HEK293 (cell line): Measurements from ENCODE around the gene CDK11B.

Experiments used
- BCL11B ChIP-seq: fragments of 450-650 bp; formaldehyde crosslinking; IDR thresholded peaks from 2 replicates; pipeline ENCODE4 v1.5.1; 2016; ENCODE audit warnings: low read depth, missing biosample characterization, missing genetic modification characterization
- FEZF1 ChIP-seq: fragments of 450-650 bp; formaldehyde crosslinking; IDR thresholded peaks from 2 replicates; pipeline ENCODE4 v1.5.1; 2016; ENCODE audit warnings: missing biosample characterization, missing genetic modification characterization
- GLIS2 ChIP-seq: fragments of 450-650 bp; formaldehyde crosslinking; IDR thresholded peaks from 2 replicates; pipeline ENCODE4 v1.5.1; 2016; ENCODE audit warnings: missing biosample characterization, missing genetic modification characterization
- IKZF3 ChIP-seq: fragments of 450-650 bp; IDR thresholded peaks from 2 replicates; pipeline ENCODE4 v1.5.0; 2018; ENCODE audit warnings: missing biosample characterization, mild to moderate bottlenecking, missing genetic modification characterization, moderate library complexity
- REPIN1 ChIP-seq: fragments of 450-650 bp; formaldehyde crosslinking; IDR thresholded peaks from 2 replicates; pipeline ENCODE4 v1.5.1; 2017; ENCODE audit warnings: missing biosample characterization, missing genetic modification characterization, low read depth
- TCF7L2 ChIP-seq: IDR thresholded peaks from 2 replicates; pipeline ENCODE4 v1.6.1; 2011; ENCODE audit warnings: low read depth, mild to moderate bottlenecking, inconsistent platforms, low read length, moderate library complexity, borderline replicate concordance
- WT1 ChIP-seq: fragments of 450-650 bp; formaldehyde crosslinking; IDR thresholded peaks from 2 replicates; pipeline ENCODE4 v1.5.1; 2016; ENCODE audit warnings: missing biosample characterization, missing genetic modification characterization
- ZBTB1 ChIP-seq: fragments of 450-650 bp; formaldehyde crosslinking; IDR thresholded peaks from 2 replicates; pipeline ENCODE4 v1.5.1; 2016; ENCODE audit warnings: missing biosample characterization, missing genetic modification characterization
- ZBTB21 ChIP-seq: fragments of 450-650 bp; formaldehyde crosslinking; IDR thresholded peaks from 2 replicates; pipeline ENCODE4 v1.5.1; 2017; ENCODE audit warnings: missing biosample characterization, missing genetic modification characterization
- ZFP3 ChIP-seq: fragments of 450-650 bp; formaldehyde crosslinking; IDR thresholded peaks from 2 replicates; pipeline ENCODE4 v1.5.1; 2016; ENCODE audit warnings: low read depth, missing biosample characterization, missing genetic modification characterization
- ZNF10 ChIP-seq: fragments of 450-650 bp; formaldehyde crosslinking; IDR thresholded peaks from 2 replicates; pipeline ENCODE4 v1.5.1; 2017; ENCODE audit warnings: missing biosample characterization, missing genetic modification characterization
- ZNF146 ChIP-seq: fragments of 450-650 bp; formaldehyde crosslinking; IDR thresholded peaks from 2 replicates; pipeline ENCODE4 v1.5.1; 2016; ENCODE audit warnings: missing biosample characterization, missing genetic modification characterization
- ZNF2 ChIP-seq: fragments of 450-650 bp; formaldehyde crosslinking; IDR thresholded peaks from 2 replicates; pipeline ENCODE4 v1.5.1; 2016; ENCODE audit warnings: missing biosample characterization, missing genetic modification characterization
- ZNF223 ChIP-seq: fragments of 450-650 bp; formaldehyde crosslinking; IDR thresholded peaks from 2 replicates; pipeline ENCODE4 v1.5.1; 2016; ENCODE audit warnings: missing biosample characterization, missing genetic modification characterization
- ZNF311 ChIP-seq: fragments of 450-650 bp; formaldehyde crosslinking; IDR thresholded peaks from 2 replicates; pipeline ENCODE4 v1.5.1; 2017; ENCODE audit warnings: missing biosample characterization, missing genetic modification characterization, borderline replicate concordance
- ZNF37A ChIP-seq: fragments of 450-650 bp; IDR thresholded peaks from 2 replicates; pipeline ENCODE4 v1.5.1; 2018; ENCODE audit warnings: missing biosample characterization, missing genetic modification characterization
- ZNF514 ChIP-seq: fragments of 450-650 bp; formaldehyde crosslinking; IDR thresholded peaks from 2 replicates; pipeline ENCODE4 v1.5.1; 2016; ENCODE audit warnings: missing biosample characterization, missing genetic modification characterization
- ZNF529 ChIP-seq: fragments of 450-650 bp; formaldehyde crosslinking; IDR thresholded peaks from 2 replicates; pipeline ENCODE4 v1.5.1; 2017; ENCODE audit warnings: missing genetic modification characterization, missing biosample characterization; ENCODE audit not compliant: insufficient replicate concordance
- ZNF561 ChIP-seq: fragments of 450-650 bp; IDR thresholded peaks from 2 replicates; pipeline ENCODE4 v1.5.1; 2018; ENCODE audit warnings: missing biosample characterization, missing genetic modification characterization, borderline replicate concordance
- ZNF610 ChIP-seq: fragments of 450-650 bp; formaldehyde crosslinking; IDR thresholded peaks from 2 replicates; pipeline ENCODE4 v1.5.1; 2016; ENCODE audit warnings: missing biosample characterization, missing genetic modification characterization, borderline replicate concordance
- ZNF791 ChIP-seq: fragments of 450-650 bp; formaldehyde crosslinking; IDR thresholded peaks from 2 replicates; pipeline ENCODE4 v1.5.1; 2016; ENCODE audit warnings: missing biosample characterization, missing genetic modification characterization
- TF ChIP-seq, protein P1 (sequence below): fragments of 450-650 bp; formaldehyde crosslinking; IDR thresholded peaks from 2 replicates; pipeline ENCODE4 v1.5.1; 2016; ENCODE audit warnings: missing biosample characterization, missing genetic modification characterization, borderline replicate concordance
- TF ChIP-seq, protein P2 (sequence below): fragments of 450-650 bp; formaldehyde crosslinking; IDR thresholded peaks from 2 replicates; pipeline ENCODE4 v1.5.1; 2017; ENCODE audit warnings: missing biosample characterization, missing genetic modification characterization
- TF ChIP-seq, protein P3 (sequence below): fragments of 450-650 bp; formaldehyde crosslinking; IDR thresholded peaks from 2 replicates; pipeline ENCODE4 v1.5.1; 2016; ENCODE audit warnings: missing biosample characterization, missing genetic modification characterization
- TF ChIP-seq, protein P4 (sequence below): fragments of 450-650 bp; formaldehyde crosslinking; IDR thresholded peaks from 2 replicates; pipeline ENCODE4 v1.5.1; 2016; ENCODE audit warnings: missing biosample characterization, missing genetic modification characterization

Gene CDK11B

DNA sequence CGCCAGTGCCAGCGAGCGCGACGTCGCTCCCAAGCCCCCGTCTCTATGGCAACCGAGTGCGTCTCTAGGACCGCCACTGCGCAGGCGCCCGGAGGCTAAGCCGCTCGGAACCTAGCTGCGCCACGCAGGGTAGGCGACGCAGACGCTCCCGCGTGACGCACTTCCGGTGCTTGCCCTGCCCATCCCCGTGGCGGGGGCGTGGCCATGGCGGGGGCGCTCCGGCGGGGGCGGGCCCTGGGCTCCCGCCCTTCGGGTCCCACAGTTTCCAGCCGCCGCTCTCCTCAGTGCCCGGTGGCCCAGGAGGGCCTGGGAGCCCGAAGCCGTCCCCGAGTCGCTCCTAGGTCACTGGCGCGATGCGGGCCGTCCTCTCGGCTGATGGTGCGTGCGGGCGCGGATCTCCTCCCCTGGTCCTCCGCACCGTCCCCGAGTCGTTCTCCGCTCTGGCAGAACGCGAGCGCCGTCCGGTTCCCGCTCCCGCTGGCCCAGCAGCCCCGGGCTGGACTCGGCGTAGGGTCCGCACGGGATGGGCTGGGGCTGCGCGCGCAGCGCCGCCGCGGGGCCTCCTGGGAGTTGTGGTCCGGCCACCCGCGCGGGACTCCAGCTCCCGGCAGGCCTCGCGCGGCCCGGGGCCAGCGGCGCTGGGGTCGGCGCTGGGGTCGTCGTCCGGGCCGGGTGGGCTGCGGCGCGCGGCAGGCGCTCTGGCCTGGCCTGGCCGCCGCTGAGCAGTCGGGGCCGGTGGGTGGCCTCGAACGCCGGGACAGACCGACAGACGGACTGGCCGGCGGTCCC is 43.4 kb downstream of the CDK11B start, which contains the start of gene MIB2 (continued):
- TF ChIP-seq, protein P1, sequence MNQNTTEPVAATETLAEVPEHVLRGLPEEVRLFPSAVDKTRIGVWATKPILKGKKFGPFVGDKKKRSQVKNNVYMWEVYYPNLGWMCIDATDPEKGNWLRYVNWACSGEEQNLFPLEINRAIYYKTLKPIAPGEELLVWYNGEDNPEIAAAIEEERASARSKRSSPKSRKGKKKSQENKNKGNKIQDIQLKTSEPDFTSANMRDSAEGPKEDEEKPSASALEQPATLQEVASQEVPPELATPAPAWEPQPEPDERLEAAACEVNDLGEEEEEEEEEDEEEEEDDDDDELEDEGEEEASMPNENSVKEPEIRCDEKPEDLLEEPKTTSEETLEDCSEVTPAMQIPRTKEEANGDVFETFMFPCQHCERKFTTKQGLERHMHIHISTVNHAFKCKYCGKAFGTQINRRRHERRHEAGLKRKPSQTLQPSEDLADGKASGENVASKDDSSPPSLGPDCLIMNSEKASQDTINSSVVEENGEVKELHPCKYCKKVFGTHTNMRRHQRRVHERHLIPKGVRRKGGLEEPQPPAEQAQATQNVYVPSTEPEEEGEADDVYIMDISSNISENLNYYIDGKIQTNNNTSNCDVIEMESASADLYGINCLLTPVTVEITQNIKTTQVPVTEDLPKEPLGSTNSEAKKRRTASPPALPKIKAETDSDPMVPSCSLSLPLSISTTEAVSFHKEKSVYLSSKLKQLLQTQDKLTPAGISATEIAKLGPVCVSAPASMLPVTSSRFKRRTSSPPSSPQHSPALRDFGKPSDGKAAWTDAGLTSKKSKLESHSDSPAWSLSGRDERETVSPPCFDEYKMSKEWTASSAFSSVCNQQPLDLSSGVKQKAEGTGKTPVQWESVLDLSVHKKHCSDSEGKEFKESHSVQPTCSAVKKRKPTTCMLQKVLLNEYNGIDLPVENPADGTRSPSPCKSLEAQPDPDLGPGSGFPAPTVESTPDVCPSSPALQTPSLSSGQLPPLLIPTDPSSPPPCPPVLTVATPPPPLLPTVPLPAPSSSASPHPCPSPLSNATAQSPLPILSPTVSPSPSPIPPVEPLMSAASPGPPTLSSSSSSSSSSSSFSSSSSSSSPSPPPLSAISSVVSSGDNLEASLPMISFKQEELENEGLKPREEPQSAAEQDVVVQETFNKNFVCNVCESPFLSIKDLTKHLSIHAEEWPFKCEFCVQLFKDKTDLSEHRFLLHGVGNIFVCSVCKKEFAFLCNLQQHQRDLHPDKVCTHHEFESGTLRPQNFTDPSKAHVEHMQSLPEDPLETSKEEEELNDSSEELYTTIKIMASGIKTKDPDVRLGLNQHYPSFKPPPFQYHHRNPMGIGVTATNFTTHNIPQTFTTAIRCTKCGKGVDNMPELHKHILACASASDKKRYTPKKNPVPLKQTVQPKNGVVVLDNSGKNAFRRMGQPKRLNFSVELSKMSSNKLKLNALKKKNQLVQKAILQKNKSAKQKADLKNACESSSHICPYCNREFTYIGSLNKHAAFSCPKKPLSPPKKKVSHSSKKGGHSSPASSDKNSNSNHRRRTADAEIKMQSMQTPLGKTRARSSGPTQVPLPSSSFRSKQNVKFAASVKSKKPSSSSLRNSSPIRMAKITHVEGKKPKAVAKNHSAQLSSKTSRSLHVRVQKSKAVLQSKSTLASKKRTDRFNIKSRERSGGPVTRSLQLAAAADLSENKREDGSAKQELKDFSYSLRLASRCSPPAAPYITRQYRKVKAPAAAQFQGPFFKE (tag by site-specific recombination): no peak
- peak; percentile 49 for TF ChIP-seq ZNF561 (tag by site-specific recombination)
- no peak for TF ChIP-seq ZNF791 (tag by site-specific recombination)
- TF ChIP-seq GLIS2 (tag by site-specific recombination): peak; percentile 86
- no peak for TF ChIP-seq ZFP3 (tag by site-specific recombination)
- peak; percentile 97 for TF ChIP-seq ZBTB21 (tag by site-specific recombination)
- no peak; the same call in 1 of the 2 replicates for TF ChIP-seq ZNF146 (tag by site-specific recombination)
- no peak for TF ChIP-seq ZNF514 (tag by site-specific recombination)
- peak; percentile 52; the same call in 1 of the 2 replicates for TF ChIP-seq ZNF2 (tag by site-specific recombination)
- no peak for TF ChIP-seq FEZF1 (tag by site-specific recombination)
- TF ChIP-seq TCF7L2: no peak
- TF ChIP-seq REPIN1 (tag by site-specific recombination): peak; percentile 84; the same call in 1 of the 2 replicates
- no peak for TF ChIP-seq ZNF529
- no peak for TF ChIP-seq ZNF37A (tag by site-specific recombination)
- TF ChIP-seq, protein P2, sequence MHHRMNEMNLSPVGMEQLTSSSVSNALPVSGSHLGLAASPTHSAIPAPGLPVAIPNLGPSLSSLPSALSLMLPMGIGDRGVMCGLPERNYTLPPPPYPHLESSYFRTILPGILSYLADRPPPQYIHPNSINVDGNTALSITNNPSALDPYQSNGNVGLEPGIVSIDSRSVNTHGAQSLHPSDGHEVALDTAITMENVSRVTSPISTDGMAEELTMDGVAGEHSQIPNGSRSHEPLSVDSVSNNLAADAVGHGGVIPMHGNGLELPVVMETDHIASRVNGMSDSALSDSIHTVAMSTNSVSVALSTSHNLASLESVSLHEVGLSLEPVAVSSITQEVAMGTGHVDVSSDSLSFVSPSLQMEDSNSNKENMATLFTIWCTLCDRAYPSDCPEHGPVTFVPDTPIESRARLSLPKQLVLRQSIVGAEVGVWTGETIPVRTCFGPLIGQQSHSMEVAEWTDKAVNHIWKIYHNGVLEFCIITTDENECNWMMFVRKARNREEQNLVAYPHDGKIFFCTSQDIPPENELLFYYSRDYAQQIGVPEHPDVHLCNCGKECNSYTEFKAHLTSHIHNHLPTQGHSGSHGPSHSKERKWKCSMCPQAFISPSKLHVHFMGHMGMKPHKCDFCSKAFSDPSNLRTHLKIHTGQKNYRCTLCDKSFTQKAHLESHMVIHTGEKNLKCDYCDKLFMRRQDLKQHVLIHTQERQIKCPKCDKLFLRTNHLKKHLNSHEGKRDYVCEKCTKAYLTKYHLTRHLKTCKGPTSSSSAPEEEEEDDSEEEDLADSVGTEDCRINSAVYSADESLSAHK (tag by site-specific recombination): peak; percentile 68
- TF ChIP-seq ZNF311 (tag by site-specific recombination): no peak
- TF ChIP-seq, protein P3, sequence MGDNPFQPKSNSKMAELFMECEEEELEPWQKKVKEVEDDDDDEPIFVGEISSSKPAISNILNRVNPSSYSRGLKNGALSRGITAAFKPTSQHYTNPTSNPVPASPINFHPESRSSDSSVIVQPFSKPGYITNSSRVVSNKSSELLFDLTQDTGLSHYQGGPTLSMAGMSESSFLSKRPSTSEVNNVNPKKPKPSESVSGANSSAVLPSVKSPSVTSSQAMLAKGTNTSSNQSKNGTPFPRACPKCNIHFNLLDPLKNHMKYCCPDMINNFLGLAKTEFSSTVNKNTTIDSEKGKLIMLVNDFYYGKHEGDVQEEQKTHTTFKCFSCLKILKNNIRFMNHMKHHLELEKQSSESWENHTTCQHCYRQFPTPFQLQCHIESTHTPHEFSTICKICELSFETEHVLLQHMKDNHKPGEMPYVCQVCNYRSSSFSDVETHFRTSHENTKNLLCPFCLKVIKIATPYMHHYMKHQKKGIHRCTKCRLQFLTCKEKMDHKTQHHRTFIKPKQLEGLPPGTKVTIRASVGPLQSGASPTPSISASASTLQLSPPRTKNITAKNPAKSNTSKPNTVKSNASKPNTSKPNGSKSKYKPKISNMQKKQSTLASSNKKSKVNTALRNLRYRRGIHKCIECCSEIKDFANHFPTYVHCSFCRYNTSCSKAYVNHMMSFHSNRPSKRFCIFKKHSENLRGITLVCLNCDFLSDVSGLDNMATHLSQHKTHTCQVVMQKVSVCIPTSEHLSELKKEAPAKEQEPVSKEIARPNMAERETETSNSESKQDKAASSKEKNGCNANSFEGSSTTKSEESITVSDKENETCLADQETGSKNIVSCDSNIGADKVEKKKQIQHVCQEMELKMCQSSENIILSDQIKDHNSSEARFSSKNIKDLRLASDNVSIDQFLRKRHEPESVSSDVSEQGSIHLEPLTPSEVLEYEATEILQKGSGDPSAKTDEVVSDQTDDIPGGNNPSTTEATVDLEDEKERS (tag by site-specific recombination): no peak
- peak; percentile 55; the same call in 1 of the 2 replicates for TF ChIP-seq IKZF3 (tag by site-specific recombination)
- no peak for TF ChIP-seq ZNF10
- TF ChIP-seq ZBTB1 (tag by site-specific recombination): 0 out of 2 replicates have a peak, but pooled peaks have one; percentile 31
- TF ChIP-seq WT1: no peak; the same call in 1 of the 2 replicates
- TF ChIP-seq BCL11B (tag by site-specific recombination): peak; percentile 93
- TF ChIP-seq ZNF223 (tag by site-specific recombination): no peak
- peak; percentile 96 for TF ChIP-seq ZNF610 (tag by site-specific recombination)
- TF ChIP-seq, protein P4, sequence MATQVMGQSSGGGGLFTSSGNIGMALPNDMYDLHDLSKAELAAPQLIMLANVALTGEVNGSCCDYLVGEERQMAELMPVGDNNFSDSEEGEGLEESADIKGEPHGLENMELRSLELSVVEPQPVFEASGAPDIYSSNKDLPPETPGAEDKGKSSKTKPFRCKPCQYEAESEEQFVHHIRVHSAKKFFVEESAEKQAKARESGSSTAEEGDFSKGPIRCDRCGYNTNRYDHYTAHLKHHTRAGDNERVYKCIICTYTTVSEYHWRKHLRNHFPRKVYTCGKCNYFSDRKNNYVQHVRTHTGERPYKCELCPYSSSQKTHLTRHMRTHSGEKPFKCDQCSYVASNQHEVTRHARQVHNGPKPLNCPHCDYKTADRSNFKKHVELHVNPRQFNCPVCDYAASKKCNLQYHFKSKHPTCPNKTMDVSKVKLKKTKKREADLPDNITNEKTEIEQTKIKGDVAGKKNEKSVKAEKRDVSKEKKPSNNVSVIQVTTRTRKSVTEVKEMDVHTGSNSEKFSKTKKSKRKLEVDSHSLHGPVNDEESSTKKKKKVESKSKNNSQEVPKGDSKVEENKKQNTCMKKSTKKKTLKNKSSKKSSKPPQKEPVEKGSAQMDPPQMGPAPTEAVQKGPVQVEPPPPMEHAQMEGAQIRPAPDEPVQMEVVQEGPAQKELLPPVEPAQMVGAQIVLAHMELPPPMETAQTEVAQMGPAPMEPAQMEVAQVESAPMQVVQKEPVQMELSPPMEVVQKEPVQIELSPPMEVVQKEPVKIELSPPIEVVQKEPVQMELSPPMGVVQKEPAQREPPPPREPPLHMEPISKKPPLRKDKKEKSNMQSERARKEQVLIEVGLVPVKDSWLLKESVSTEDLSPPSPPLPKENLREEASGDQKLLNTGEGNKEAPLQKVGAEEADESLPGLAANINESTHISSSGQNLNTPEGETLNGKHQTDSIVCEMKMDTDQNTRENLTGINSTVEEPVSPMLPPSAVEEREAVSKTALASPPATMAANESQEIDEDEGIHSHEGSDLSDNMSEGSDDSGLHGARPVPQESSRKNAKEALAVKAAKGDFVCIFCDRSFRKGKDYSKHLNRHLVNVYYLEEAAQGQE: peak; percentile 52; the same call in 1 of the 2 replicates
